ENCODE results near the gene PPP1R2.
A peak's percentile ranks its signal among the peaks of the same experiment; 100 is the strongest.

The PPP1R2 gene

GRCh38 chr3:195563317-195563716 is 20.2 kb upstream of the PPP1R2 start:
- no peak for DNase-seq

- no peak for DNase-seq
Observed at GRCh38 chr3:195559723-195560409, 16.7 kb upstream of the PPP1R2 start.

- peak; percentile 73 for DNase-seq
Observed at GRCh38 chr3:195558602-195559001, 15.5 kb upstream of the PPP1R2 start.

GRCh38 chr3:195557322-195557721 is 14.2 kb upstream of the PPP1R2 start:
- DNase-seq, result no peak

- DNase-seq, result no peak
Observed at GRCh38 chr3:195556390-195556789, 13.3 kb upstream of the PPP1R2 start.

- DNase-seq, result no peak
Observed at GRCh38 chr3:195555110-195555509, 12.0 kb upstream of the PPP1R2 start.

GRCh38 chr3:195554458-195554857 is 11.3 kb upstream of the PPP1R2 start:
- DNase-seq, result no peak

GRCh38 chr3:195553268-195553667 is 10.1 kb upstream of the PPP1R2 start:
- DNase-seq, result no peak

- no peak for DNase-seq
Observed at GRCh38 chr3:195551381-195551978, 8.4 kb upstream of the PPP1R2 start.

- peak; percentile 41 for DNase-seq
Observed at GRCh38 chr3:195550723-195551122, 7.6 kb upstream of the PPP1R2 start.

- DNase-seq, result peak; percentile 85
Observed at GRCh38 chr3:195549931-195550519, 6.9 kb upstream of the PPP1R2 start.

- DNase-seq, result no peak
Observed at GRCh38 chr3:195548987-195549386, 5.9 kb upstream of the PPP1R2 start.

GRCh38 chr3:195548501-195548900 is 5.4 kb upstream of the PPP1R2 start:
- no peak for DNase-seq

GRCh38 chr3:195548006-195548405 is 4.9 kb upstream of the PPP1R2 start:
- DNase-seq, result no peak

GRCh38 chr3:195546130-195546560 is 3.0 kb upstream of the PPP1R2 start:
- no peak for DNase-seq

GRCh38 chr3:195544634-195545033 is 1.5 kb upstream of the PPP1R2 start:
- no peak for DNase-seq

GRCh38 chr3:195544230-195544536 is 1.1 kb upstream of the PPP1R2 start:
- DNase-seq, result no peak

- no peak for DNase-seq
Observed at GRCh38 chr3:195543500-195544229, 540 bp upstream of the PPP1R2 start.

- DNase-seq, result peak; percentile 37
Observed at GRCh38 chr3:195542316-195542697, 818 bp downstream of the PPP1R2 start.

GRCh38 chr3:195540511-195540910 is 2.6 kb downstream of the PPP1R2 start:
- no peak for DNase-seq

GRCh38 chr3:195540027-195540426 is 3.1 kb downstream of the PPP1R2 start:
- no peak for DNase-seq

- DNase-seq, result no peak
Observed at GRCh38 chr3:195539479-195539878, 3.6 kb downstream of the PPP1R2 start.

GRCh38 chr3:195537995-195538394 is 5.1 kb downstream of the PPP1R2 start:
- DNase-seq, result peak; percentile 63

- no peak for DNase-seq
Observed at GRCh38 chr3:195535293-195535692, 7.8 kb downstream of the PPP1R2 start.

Measured in CD4-positive, alpha-beta T cell treated with Interleukin-21 for 1 hour (primary cell).